ENCODE results near the gene KCNMA1.

- TF ChIP-seq, protein P1, sequence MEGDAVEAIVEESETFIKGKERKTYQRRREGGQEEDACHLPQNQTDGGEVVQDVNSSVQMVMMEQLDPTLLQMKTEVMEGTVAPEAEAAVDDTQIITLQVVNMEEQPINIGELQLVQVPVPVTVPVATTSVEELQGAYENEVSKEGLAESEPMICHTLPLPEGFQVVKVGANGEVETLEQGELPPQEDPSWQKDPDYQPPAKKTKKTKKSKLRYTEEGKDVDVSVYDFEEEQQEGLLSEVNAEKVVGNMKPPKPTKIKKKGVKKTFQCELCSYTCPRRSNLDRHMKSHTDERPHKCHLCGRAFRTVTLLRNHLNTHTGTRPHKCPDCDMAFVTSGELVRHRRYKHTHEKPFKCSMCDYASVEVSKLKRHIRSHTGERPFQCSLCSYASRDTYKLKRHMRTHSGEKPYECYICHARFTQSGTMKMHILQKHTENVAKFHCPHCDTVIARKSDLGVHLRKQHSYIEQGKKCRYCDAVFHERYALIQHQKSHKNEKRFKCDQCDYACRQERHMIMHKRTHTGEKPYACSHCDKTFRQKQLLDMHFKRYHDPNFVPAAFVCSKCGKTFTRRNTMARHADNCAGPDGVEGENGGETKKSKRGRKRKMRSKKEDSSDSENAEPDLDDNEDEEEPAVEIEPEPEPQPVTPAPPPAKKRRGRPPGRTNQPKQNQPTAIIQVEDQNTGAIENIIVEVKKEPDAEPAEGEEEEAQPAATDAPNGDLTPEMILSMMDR (conservative IDR thresholded peaks at IDR 0.05; ENCODE audit: low read depth, low read length): no peak
- TF ChIP-seq EZH2 (IDR thresholded peaks at IDR 0.05; ENCODE audit: low read length, unreplicated experiment) (no peak), EZH2phosphoT487 (IDR thresholded peaks at IDR 0.05; ENCODE audit: borderline replicate concordance, low read length) (no peak)
Measured at GRCh38 chr10:77522268-77522809, 115.3 kb downstream of the KCNMA1 start.

Data from PC-3 (cell line).